Hippocampal formation (tissue), 2 donors: ENCODE measurements around the gene ARHGAP32.
"Not testable (repeated sequence)": the region's sequence is repeated elsewhere in the genome, so short reads cannot be mapped to it uniquely, and the experiment has no call there.

Source experiments
- DNase-seq, 2 donors: peaks; one replicate each; lab custom pipeline; 2025; lab: John Stamatoyannopoulos, UW

ARHGAP32 gene

GRCh38 chr11:129202646-129203045, 10.5 kb upstream of the ARHGAP32 start:
- DNase-seq: no peak

DNA sequence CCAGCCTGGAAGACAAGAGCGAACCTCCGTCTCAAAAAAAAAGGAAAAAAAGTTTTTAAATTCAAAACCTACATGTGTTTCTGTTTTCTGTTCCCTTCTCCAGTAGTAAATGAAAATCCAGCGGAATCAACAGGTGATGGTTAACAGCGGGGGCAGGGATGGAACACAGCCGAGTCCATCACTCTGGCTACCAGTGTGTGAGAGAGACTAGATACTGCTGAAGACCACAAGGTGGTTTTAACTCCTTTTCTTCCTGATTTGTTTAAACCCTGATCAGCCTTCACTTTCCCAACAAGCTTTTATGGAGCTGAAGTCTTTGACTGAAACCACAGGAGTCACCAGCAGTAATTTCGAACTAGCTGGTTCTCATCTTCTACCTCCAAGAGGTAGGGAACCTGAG, 3.6 kb upstream of the ARHGAP32 start:
- DNase-seq: no peak

GRCh38 chr11:129191649-129192048, 476 bp downstream of the ARHGAP32 start:
- DNase-seq: no peak

DNA sequence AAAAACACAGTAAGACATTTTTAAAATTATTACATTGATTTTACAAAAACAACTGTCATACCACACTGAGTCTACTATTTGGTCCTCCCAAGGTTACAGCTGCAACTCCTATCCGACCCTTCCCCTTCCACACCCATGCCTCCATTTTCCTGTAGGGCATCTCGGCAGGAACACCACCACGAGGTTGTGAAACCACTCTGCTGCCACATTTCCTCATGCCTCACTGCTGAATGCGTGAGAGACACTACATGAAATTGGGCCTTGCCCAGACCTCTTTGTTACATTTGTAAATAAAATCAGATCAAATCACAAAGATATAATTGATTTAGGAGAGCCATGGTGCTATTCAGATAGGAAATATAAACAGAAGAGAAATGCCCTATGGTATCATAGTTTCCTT, 2.0 kb downstream of the ARHGAP32 start:
- DNase-seq: no peak

DNA sequence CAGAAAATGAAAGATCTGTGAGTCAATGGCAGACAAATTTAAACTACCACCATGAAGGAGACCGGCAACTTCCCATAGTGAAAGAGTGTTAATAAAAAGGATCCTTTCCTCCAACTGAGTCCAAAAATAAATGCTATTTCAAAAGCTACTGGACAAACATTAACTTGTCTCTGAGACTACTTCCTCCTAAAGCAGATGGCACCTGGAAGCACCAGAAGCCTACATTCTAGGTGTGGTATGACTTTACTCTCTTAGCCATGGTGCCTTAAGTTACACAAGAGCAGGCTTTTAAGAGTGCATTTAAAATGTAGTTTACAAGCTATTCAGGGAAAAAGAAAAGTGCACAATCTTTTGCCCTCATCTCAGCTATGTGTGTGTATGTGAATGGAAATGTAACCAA, 2.5 kb downstream of the ARHGAP32 start:
- no peak for DNase-seq

DNA sequence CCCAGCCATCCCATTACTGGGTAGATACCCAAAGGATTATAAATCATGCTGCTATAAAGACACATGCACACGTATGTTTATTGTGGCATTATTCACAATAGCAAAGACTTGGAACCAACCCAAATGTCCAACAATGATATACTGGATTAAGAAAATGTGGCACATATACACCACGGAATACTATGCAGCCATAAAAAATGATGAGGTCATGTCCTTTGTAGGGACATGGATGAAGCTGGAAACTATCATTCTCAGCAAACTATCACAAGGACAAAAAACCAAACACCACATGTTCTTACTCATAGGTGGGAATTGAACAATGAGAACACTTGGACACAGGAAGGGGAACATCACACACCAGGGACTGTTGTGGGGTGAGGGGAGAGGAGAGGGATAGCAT, 7.0 kb downstream of the ARHGAP32 start:
- not testable (repeated sequence) for DNase-seq

DNA sequence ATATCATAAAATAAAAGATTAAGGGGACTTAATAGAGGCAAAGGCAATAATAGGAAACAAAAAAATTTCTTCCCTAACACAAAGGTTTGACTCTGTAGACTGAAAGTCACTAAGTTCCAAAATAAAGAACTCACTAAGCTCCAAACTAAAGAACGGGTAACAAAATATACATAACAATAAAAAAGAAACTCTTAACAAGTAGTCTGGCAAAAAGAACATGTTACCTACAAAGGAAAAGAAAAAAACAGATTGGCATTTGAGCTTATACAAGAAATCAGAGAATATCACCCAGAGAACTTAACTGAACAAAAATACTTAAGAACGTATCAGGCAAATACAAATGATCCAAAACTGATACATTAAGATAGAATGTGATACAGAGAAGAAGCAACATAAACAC, 7.5 kb downstream of the ARHGAP32 start:
- DNase-seq: no peak

- no peak for DNase-seq
Measured at GRCh38 chr11:129167315-129167714, 24.8 kb downstream of the ARHGAP32 start.

GRCh38 chr11:129163714-129164164, 28.4 kb downstream of the ARHGAP32 start:
- no peak for DNase-seq

DNA sequence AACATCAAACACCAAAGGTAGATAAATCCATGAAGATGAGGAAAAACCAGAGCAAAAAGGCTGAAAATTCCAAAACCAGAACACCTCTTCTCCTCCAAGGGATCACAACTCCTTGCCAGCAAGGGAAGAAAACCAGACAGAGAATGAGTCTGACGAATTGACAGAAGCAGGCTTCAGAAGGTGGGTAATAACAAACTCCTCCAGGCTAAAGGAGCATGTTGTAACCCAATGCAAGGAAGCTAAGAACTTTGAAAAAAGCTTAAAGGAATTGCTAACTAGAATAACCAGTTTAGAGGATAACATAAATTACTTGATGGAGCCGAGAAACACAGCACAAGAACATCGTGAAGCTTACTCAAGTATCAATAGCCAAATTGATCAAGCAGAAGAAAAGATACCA, 35.0 kb downstream of the ARHGAP32 start:
- not testable (repeated sequence) for DNase-seq

- DNase-seq: no peak
Measured at GRCh38 chr11:129155745-129156144, 36.4 kb downstream of the ARHGAP32 start.

DNA sequence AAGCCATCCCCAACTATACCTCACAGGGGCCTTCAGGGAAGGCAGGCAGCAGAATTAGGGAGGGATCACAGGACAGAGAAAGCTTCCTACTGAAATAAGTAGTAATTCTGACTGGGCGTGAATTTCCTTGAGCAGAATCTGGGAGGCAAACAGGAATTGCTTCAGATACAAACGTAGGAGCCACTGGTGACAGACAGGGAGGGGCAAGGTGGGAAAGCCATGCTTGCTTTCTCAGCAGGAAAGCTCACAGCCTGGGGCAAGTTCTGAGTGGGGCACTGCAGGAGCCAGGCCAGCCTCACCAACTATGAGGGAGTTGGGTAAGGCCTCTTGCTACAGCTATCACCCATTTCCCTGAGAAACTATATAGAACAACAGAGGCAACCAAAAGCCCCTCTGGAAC, 43.6 kb downstream of the ARHGAP32 start:
- DNase-seq: no peak

- no peak for DNase-seq
Measured at GRCh38 chr11:129146191-129146590, 45.9 kb downstream of the ARHGAP32 start.

DNA sequence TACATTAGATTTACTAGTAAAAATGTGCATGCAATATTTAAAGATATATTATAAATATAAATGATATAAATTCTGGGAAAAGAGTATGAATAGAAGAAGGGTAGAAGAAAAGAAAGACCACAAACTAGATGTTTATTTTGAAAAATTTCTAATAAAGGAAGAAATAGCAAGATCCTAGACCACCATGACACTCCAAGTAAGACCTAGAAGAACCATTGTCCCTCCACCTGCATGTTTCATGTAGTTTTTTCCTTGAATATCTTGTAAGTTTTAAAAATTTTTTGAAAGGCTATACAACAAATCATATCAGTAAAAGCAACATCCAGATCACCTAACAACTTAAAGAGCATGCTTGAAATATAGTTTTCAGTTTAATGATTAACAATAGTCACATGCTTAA, 46.8 kb downstream of the ARHGAP32 start:
- DNase-seq: no peak

DNA sequence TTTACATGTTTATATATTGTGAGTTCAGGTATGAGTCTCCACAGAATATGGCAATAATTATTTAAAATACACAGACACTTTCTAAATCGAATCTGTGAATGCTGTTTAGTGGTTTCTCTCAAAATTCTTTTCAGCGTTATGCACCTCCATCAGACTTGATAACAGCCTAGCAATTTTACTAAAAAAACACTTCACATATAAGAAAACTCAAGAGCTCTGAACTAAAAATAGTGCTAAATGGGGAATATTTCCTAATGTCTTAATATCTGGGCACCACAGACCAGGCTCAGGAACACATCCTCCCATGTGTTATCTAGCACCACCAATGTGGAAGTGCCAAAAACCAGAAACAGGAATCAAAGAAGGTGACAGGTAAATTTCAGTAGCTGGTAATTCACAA, 47.9 kb downstream of the ARHGAP32 start:
- DNase-seq: no peak

DNA sequence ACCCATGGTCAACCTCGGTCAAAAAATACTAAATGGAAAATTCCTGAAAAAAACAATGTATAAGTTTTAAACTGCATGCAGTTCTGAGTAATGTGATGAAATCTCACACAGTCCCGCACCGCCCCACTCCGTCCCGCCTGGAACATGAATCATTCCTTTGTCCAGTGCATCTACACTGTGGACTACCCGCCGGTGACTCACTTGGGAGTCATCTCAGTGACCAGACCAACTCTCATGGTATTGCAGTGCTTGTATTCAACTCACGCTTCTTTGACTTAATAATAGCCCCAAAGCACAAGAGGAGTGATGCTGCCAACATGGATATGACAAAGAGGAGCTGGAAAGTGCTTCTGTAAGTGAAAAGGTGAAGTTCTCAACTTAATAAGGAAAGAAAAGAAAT, 48.8 kb downstream of the ARHGAP32 start:
- DNase-seq: peak; percentile 5 to 57

DNA sequence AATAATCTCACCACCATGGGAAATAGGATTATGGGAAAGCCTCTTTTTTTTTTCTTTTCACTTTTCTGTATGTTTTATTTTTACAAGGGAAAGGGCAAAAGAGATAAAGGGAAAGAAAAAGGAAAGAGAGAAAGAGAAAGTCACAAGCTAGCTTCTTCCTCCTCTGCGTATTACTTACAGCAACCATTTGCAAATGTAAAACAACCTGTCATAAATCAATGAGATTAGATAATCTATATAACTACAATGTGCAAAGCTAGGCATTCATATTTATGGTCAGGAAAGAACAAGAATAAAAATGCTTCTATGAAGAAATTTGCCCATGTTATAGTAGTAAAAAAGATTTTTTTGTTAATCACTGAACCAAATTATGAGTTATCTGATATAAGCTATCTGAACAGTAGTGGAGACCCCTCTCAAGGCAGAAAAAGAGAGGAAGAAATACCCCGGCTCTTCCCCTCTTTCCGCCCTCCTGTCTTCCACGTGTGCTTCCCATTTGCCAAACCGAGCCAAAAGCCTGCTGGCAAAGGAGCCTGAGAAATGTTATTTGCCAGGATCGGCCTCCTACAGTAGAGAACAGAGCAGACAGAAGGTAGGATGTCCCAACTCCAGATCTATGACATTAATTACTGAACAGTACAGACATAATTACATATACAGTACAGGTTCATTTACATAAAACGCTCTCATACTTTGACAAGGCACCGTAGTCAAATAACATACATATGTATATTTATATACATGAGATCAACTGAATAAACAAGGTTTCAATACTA, 50.2 kb downstream of the ARHGAP32 start:
- DNase-seq: no peak

GRCh38 chr11:129131316-129131715, 60.8 kb downstream of the ARHGAP32 start:
- DNase-seq: no peak

GRCh38 chr11:129128881-129129620, 63.1 kb downstream of the ARHGAP32 start:
- DNase-seq: not testable (repeated sequence)

DNA sequence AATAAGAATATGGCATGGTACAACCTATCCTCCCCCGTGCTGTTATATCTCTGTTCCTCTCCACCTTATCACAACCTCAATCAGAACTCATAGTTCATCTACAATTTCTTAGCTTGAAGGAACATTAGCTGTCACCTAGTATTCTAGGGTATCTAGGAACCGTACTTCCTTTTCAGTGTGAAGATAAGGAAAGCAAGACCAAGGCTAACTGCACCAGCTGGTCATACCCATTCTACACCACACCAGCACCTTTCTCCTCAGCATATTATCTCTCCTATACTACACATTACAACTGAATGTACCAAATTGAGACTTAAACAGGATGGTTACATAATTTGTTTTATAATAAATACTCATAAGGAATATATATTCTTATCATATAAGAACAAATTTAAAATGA, 73.1 kb downstream of the ARHGAP32 start:
- no peak for DNase-seq

DNA sequence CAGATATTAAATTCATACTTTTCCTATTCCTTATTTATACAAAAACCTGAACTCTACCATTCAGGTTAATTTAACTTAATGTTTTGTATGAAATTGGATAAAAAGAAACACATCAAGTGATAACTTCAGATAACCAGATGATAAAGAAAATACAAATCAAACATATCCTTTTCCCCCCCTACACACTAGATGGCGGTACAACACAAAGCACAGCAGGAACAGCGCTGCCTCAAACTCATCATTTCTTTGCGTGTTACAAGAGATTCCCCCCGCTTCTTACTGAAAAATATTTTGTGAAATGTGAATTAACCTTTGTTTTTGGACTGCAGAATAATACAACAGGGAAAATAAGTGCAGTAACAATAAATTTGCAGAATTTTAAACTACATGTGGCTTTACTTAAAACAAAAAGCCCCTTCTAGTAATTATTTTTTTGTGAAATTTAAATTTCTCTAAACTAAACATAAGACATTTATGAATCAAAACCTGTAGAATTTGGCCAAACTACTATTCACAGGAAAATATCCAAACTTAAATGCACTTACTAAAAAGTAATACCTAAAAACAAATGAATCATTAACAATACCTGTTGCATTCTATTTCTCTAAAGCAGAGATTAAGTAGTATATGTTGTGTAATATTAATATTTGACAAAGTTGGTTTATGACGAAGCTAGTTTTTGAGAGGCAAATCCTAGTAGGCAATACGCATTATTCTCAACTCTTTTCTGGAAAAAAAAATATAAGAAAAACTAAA, 74.4 kb downstream of the ARHGAP32 start:
- DNase-seq: peak; percentile 20 to 73
